ENCODE results near the gene LIMK2. TPM values are rescaled to one million over a fixed set of nuclear protein-coding genes. Genes with fewer than 3 reads are reported as not detected.

LIMK2 gene
- total RNA-seq, 4 donors from 2014 or later = 4.0 to 12.6 (median 7.1) TPM

- H3K36me3 ChIP-seq = no peaks in the 10 kb centered on the region
- H3K27me3 ChIP-seq = no peaks in the 10 kb centered on the region
- ATAC-seq = no peak
- TF ChIP-seq, protein P1, sequence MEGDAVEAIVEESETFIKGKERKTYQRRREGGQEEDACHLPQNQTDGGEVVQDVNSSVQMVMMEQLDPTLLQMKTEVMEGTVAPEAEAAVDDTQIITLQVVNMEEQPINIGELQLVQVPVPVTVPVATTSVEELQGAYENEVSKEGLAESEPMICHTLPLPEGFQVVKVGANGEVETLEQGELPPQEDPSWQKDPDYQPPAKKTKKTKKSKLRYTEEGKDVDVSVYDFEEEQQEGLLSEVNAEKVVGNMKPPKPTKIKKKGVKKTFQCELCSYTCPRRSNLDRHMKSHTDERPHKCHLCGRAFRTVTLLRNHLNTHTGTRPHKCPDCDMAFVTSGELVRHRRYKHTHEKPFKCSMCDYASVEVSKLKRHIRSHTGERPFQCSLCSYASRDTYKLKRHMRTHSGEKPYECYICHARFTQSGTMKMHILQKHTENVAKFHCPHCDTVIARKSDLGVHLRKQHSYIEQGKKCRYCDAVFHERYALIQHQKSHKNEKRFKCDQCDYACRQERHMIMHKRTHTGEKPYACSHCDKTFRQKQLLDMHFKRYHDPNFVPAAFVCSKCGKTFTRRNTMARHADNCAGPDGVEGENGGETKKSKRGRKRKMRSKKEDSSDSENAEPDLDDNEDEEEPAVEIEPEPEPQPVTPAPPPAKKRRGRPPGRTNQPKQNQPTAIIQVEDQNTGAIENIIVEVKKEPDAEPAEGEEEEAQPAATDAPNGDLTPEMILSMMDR (IDR thresholded peaks at IDR 0.05 in 4 of 5, conservative IDR thresholded peaks at IDR 0.05 in 1 of 5) = no peak
- TF ChIP-seq POLR2A (IDR thresholded peaks at IDR 0.05) = no peak
- no peak for DNase-seq
- peaks cover 14 to 15% of the 10 kb centered on the region in 2 donors for H3K4me1 ChIP-seq
- H3K4me3 ChIP-seq = no peak overlapping the region
- H3K27ac ChIP-seq = no peak overlapping the region
- in situ Hi-C loops (cut with MboI; ENCODE audit: low sequenced_read_pairs in 4 of 4) = no loop called here
- H3K9me3 ChIP-seq = no peaks in the 10 kb centered on the region
- intact Hi-C loops (cut with DNase I; ENCODE audit: low total_unique reads) = no loop called here
Observed at GRCh38 chr22:31300896-31301295, 88.8 kb downstream of the LIMK2 start.

DNA sequence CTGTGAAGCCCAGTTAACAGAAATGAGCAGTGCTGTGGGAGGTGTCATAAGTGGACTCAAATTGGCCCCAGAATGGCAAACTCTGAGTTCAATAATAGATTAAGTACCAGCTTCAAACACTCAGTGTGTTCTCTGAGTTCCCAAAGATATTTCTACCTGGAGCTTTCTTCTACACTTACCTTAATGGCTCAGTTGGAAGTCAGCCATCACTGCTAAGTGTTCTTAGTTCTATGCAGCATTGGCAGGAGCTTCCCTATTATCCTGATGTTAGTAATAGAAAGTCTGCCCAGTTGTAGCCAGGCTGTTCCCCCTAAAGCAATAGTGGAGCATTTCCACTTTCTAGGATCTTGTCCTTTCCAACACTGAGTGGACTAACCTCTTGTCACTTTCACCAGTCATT, 89.9 kb downstream of the LIMK2 start:
- H3K9me3 ChIP-seq = no peaks in the 10 kb centered on the region

GRCh38 chr22:31302537-31302936, 90.4 kb downstream of the LIMK2 start:
- TF ChIP-seq POLR2A (IDR thresholded peaks at IDR 0.05) = no peak
- TF ChIP-seq, protein P1 (IDR thresholded peaks at IDR 0.05 in 4 of 5, conservative IDR thresholded peaks at IDR 0.05 in 1 of 5) = no peak
- in situ Hi-C loops (cut with MboI; ENCODE audit: low sequenced_read_pairs in 4 of 4) (no loop called here), intact Hi-C loops (cut with DNase I; ENCODE audit: low total_unique reads) (no loop called here)
- H3K9me3 ChIP-seq = no peaks in the 10 kb centered on the region
- H3K4me3 ChIP-seq = no peak overlapping the region
- no peak overlapping the region for H3K27ac ChIP-seq
- H3K4me1 ChIP-seq = no peaks in the 10 kb centered on the region
- H3K36me3 ChIP-seq = no peaks in the 10 kb centered on the region
- DNase-seq (no peak), ATAC-seq (no peak)
- no peaks in the 10 kb centered on the region for H3K27me3 ChIP-seq

More for the DNA sequence above, 89.9 kb downstream of the LIMK2 start:
- intact Hi-C loops (cut with DNase I; ENCODE audit: low total_unique reads) = no loop called here
- H3K4me1 ChIP-seq = peaks cover 3 to 4% of the 10 kb centered on the region in 2 donors
- in situ Hi-C loops (cut with MboI; ENCODE audit: low sequenced_read_pairs in 4 of 4) = no loop called here
- DNase-seq (no peak), ATAC-seq (no peak)
- H3K36me3 ChIP-seq = no peaks in the 10 kb centered on the region
- no peaks in the 10 kb centered on the region for H3K27me3 ChIP-seq
- H3K27ac ChIP-seq = no peak overlapping the region
- no peak for TF ChIP-seq POLR2A (IDR thresholded peaks at IDR 0.05)
- TF ChIP-seq, protein P1 (IDR thresholded peaks at IDR 0.05 in 4 of 5, conservative IDR thresholded peaks at IDR 0.05 in 1 of 5) = no peak
- H3K4me3 ChIP-seq = no peak overlapping the region

DNA sequence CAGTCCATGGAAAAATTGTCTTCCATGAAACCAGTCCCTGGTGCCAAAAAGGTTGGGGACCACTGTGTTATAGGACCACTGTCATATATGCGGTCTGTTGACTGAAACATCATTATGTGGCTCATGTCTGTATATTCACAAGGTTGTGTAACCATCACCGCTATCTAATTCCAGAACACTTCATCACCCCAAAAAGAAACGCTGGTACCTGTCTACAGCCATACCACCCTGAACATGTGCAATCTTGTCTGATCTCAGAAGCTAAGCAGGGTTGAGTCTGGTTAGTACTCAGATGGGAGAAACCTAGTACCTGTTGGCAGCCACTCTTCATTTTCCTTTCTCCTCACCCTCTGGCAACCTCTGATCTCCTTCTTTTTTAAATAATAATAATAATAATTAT, 93.1 kb downstream of the LIMK2 start:
- Histone ChIP-seq H3K4me1 (no peaks in the 10 kb centered on the region), H3K27me3 (no peaks in the 10 kb centered on the region), H3K4me3 (no peak overlapping the region), H3K36me3 (no peaks in the 10 kb centered on the region), H3K9me3 (no peaks in the 10 kb centered on the region), H3K27ac (no peak overlapping the region)
- TF ChIP-seq, protein P1 (IDR thresholded peaks at IDR 0.05 in 4 of 5, conservative IDR thresholded peaks at IDR 0.05 in 1 of 5) = no peak
- no peak for TF ChIP-seq POLR2A (IDR thresholded peaks at IDR 0.05)
- ATAC-seq (no peak), DNase-seq (no peak)
- intact Hi-C loops (cut with DNase I; ENCODE audit: low total_unique reads) (no loop called here), in situ Hi-C loops (cut with MboI; ENCODE audit: low sequenced_read_pairs in 4 of 4) (no loop called here)

DNA sequence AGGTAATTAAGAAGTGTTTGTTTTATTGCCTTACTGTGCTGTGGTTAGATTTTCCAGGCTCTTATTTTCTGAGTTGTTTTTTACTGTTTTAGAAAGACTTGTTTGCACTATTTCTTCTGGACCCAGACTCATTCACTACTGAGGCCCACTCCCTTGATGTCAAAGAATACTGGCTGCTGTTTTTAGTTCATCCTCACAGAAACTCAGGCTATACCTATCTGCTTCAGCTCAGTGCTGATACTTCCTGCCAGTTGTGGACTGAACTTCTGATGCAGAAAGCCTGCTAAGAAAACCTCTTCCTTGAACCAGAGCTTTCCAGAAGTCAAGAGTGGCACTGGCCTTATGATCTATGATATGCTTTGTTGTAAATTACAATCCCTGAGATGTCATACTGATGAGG, 96.1 kb downstream of the LIMK2 start:
- TF ChIP-seq, protein P1 (IDR thresholded peaks at IDR 0.05 in 4 of 5, conservative IDR thresholded peaks at IDR 0.05 in 1 of 5) = no peak
- no peak for TF ChIP-seq POLR2A (IDR thresholded peaks at IDR 0.05)
- intact Hi-C loops (cut with DNase I; ENCODE audit: low total_unique reads) = no loop called here
- no peak overlapping the region for H3K4me3 ChIP-seq
- in situ Hi-C loops (cut with MboI; ENCODE audit: low sequenced_read_pairs in 4 of 4) = no loop called here
- H3K4me1 ChIP-seq = peaks cover 0 to 3% of the 10 kb centered on the region in 2 donors
- ATAC-seq = no peak
- H3K36me3 ChIP-seq = no peaks in the 10 kb centered on the region
- DNase-seq = no peak
- H3K27me3 ChIP-seq = no peaks in the 10 kb centered on the region
- no peak overlapping the region for H3K27ac ChIP-seq
- no peaks in the 10 kb centered on the region for H3K9me3 ChIP-seq
